HEK293 (cell line): Measurements from ENCODE around the gene TET1.

ENCODE experiments used
- BCL11A ChIP-seq: fragments of 450-650 bp; formaldehyde crosslinking; IDR thresholded peaks from 2 replicates; pipeline ENCODE4 v1.5.1; 2016; ENCODE audit warnings: low read depth, missing biosample characterization, missing genetic modification characterization
- HOXC10 ChIP-seq: sonication (generic); formaldehyde crosslinking; IDR thresholded peaks from 2 replicates; pipeline ENCODE4 v1.8.1; 2023; ENCODE audit warnings: mild to moderate bottlenecking, missing genetic modification reagents
- ZNF140 ChIP-seq: fragments of 450-650 bp; formaldehyde crosslinking; IDR thresholded peaks from 2 replicates; pipeline ENCODE4 v1.5.1; 2016; ENCODE audit warnings: missing biosample characterization, missing genetic modification characterization
- ZNF239 ChIP-seq: fragments of 450-650 bp; formaldehyde crosslinking; IDR thresholded peaks from 2 replicates; pipeline ENCODE4 v1.5.1; 2016; ENCODE audit warnings: missing biosample characterization, missing genetic modification characterization
- ZNF776 ChIP-seq: fragments of 450-650 bp; formaldehyde crosslinking; IDR thresholded peaks from 2 replicates; pipeline ENCODE4 v1.5.0; 2017; ENCODE audit warnings: missing biosample characterization, missing genetic modification characterization, borderline replicate concordance
- TF ChIP-seq, protein P1 (sequence below): fragments of 450-650 bp; formaldehyde crosslinking; IDR thresholded peaks from 2 replicates; pipeline ENCODE4 v1.5.1; 2016; ENCODE audit warnings: missing biosample characterization, missing genetic modification characterization
- TF ChIP-seq, protein P2 (sequence below): fragments of 450-650 bp; formaldehyde crosslinking; IDR thresholded peaks from 2 replicates; pipeline ENCODE4 v1.5.1; 2016; ENCODE audit warnings: missing biosample characterization, missing genetic modification characterization

DNA sequence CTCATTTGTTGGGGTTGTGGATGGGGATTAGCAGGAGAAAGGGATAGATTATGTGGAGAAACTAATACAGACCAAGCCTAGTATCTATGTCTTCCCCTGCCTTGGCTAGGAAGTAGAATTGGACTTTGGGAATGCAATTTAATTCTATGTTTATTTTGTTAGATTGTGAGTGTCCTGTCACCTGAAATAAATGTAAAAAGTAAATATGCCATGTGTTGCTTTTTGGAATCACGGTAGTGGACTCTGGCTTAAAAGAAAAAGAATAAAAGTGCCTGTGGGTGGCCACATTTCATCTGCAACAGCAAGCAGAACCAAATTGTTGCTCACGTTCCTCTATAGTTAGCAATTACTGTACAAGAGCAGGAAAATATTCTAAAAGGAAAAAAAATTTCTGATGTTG, 42.3 kb downstream of the TET1 start:
- TF ChIP-seq, protein P1, sequence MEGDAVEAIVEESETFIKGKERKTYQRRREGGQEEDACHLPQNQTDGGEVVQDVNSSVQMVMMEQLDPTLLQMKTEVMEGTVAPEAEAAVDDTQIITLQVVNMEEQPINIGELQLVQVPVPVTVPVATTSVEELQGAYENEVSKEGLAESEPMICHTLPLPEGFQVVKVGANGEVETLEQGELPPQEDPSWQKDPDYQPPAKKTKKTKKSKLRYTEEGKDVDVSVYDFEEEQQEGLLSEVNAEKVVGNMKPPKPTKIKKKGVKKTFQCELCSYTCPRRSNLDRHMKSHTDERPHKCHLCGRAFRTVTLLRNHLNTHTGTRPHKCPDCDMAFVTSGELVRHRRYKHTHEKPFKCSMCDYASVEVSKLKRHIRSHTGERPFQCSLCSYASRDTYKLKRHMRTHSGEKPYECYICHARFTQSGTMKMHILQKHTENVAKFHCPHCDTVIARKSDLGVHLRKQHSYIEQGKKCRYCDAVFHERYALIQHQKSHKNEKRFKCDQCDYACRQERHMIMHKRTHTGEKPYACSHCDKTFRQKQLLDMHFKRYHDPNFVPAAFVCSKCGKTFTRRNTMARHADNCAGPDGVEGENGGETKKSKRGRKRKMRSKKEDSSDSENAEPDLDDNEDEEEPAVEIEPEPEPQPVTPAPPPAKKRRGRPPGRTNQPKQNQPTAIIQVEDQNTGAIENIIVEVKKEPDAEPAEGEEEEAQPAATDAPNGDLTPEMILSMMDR (tag by site-specific recombination) = no peak
- TF ChIP-seq ZNF776 (tag by site-specific recombination) (no peak), ZNF140 (tag by site-specific recombination) (no peak), HOXC10 (CRISPR knock-in tag) (no peak), BCL11A (tag by site-specific recombination) (no peak), ZNF239 (tag by site-specific recombination) (no peak)
- TF ChIP-seq, protein P2, sequence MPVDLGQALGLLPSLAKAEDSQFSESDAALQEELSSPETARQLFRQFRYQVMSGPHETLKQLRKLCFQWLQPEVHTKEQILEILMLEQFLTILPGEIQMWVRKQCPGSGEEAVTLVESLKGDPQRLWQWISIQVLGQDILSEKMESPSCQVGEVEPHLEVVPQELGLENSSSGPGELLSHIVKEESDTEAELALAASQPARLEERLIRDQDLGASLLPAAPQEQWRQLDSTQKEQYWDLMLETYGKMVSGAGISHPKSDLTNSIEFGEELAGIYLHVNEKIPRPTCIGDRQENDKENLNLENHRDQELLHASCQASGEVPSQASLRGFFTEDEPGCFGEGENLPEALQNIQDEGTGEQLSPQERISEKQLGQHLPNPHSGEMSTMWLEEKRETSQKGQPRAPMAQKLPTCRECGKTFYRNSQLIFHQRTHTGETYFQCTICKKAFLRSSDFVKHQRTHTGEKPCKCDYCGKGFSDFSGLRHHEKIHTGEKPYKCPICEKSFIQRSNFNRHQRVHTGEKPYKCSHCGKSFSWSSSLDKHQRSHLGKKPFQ (tag by site-specific recombination) = no peak
